K562 (cell line): ENCODE results near the gene POLR2J. TPM values are rescaled to one million over a fixed set of nuclear protein-coding genes. Genes with fewer than 3 reads are reported as not detected.

ENCODE experiments used
- CREBBP ChIP-seq: IDR thresholded peaks from one replicate; pipeline ENCODE4 v1.6.1; 2012; ENCODE audit warnings: low read depth, mild to moderate bottlenecking, control low read depth, inconsistent platforms, low read length
- MIER1 ChIP-seq: fragments of 450-650 bp; IDR thresholded peaks from 2 replicates; pipeline ENCODE4 v1.6.1; 2016; ENCODE audit warnings: antibody characterized with exemption, mild to moderate bottlenecking, low read depth
- ZNF121 ChIP-seq: sonication (generic); formaldehyde crosslinking; conservative IDR thresholded peaks from 2 replicates; pipeline ENCODE4 v1.8.0; 2022; ENCODE audit warnings: missing genetic modification reagents
- ZNF766 ChIP-seq: fragments of 200-800 bp; sonication (Bioruptor generic); conservative IDR thresholded peaks from 2 replicates; pipeline ENCODE4 v1.6.1; 2016; ENCODE audit warnings: missing genetic modification characterization, missing compliant biosample characterization
- polyA plus RNA-seq, 8 experiments: library from polyadenylated mRNA; depleted of rRNA in 4 of 8; stranded (reverse) in 5 of 8; unstranded in 3 of 8; fragments of >200 nt; fragmentation: Nextera tagmentation in 2 of 8; fragmentation: Illumina TruSeq in 1 of 8; extraction: Ambion mirVana in 2 of 8; extraction: Trizol in 1 of 8; gene quantifications; 2 replicates each; pipeline versions ENCODE4 v1.2.1 to v1.2.3, GENCODE V29; 2011 to 2014; ENCODE audit warnings: inconsistent platforms in 1 of 8, missing spikeins in 1 of 8
- total RNA-seq, 7 experiments: library from RNA; depleted of rRNA in 6 of 7; stranded (reverse); fragments of >200 nt in 6 of 7; fragmentation: Illumina TruSeq in 2 of 7; extraction: Trizol in 2 of 7; gene quantifications; 2 replicates each; pipeline versions ENCODE4 v1.2.1 to v1.2.3, GENCODE V29; 2011 to 2021; ENCODE audit warnings: low replicate concordance in 1 of 7
- TF ChIP-seq, protein P1 (sequence below): sonication (generic); formaldehyde crosslinking; IDR thresholded peaks from 2 replicates; pipeline ENCODE4 v1.8.0; 2023; ENCODE audit warnings: missing genetic modification reagents, mild to moderate bottlenecking, borderline replicate concordance
- TF ChIP-seq, protein P2 (sequence below): sonication (generic); formaldehyde crosslinking; IDR thresholded peaks from 2 replicates; pipeline ENCODE4 v1.8.0; 2022; ENCODE audit warnings: mild to moderate bottlenecking, missing genetic modification reagents, borderline replicate concordance

The POLR2J gene
- total and polyA plus RNA-seq, 9 of the 15 experiments (the other 6 are each of a cell fraction or from before 2014, with no cell fraction given) = 32.3 to 220 (median 113) TPM

DNA sequence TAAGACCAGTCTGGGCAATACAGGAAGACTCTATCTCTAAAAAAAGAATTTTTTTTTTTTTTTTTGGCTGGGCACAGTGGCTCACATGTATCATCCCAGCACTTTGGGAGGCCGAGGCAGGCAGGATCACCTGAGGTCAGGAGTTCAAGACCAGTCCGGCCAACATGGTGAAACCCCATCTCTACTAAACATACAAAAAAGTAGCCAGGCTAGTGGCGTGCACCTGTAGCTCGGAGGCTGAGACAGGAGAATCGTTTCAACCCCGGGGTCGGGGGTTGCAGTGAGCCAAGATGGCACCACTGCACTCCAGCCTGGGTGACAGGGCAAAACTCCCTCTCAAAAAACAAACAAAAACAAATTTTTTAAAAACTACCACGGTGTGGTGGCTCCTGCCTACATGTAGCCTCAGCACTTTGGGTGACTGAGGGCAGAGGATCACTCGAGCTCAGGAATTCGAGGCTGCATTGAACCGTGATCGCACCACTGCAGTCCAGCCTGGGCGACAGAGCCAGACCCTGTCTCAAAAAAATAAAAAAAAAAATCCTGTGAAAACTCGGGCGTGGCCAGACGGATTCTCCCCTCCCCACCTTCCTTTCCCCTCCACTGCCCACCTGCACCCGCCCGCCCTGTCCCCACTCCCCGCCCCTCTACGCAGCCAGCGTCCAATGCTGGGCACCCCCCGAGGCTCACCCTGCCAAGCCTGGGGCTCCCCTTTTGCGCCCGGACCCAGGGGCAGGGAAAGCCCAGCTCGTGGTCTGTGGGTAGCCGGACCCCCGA lies 46.1 kb downstream of the POLR2J start (continued):
- TF ChIP-seq, protein P1, sequence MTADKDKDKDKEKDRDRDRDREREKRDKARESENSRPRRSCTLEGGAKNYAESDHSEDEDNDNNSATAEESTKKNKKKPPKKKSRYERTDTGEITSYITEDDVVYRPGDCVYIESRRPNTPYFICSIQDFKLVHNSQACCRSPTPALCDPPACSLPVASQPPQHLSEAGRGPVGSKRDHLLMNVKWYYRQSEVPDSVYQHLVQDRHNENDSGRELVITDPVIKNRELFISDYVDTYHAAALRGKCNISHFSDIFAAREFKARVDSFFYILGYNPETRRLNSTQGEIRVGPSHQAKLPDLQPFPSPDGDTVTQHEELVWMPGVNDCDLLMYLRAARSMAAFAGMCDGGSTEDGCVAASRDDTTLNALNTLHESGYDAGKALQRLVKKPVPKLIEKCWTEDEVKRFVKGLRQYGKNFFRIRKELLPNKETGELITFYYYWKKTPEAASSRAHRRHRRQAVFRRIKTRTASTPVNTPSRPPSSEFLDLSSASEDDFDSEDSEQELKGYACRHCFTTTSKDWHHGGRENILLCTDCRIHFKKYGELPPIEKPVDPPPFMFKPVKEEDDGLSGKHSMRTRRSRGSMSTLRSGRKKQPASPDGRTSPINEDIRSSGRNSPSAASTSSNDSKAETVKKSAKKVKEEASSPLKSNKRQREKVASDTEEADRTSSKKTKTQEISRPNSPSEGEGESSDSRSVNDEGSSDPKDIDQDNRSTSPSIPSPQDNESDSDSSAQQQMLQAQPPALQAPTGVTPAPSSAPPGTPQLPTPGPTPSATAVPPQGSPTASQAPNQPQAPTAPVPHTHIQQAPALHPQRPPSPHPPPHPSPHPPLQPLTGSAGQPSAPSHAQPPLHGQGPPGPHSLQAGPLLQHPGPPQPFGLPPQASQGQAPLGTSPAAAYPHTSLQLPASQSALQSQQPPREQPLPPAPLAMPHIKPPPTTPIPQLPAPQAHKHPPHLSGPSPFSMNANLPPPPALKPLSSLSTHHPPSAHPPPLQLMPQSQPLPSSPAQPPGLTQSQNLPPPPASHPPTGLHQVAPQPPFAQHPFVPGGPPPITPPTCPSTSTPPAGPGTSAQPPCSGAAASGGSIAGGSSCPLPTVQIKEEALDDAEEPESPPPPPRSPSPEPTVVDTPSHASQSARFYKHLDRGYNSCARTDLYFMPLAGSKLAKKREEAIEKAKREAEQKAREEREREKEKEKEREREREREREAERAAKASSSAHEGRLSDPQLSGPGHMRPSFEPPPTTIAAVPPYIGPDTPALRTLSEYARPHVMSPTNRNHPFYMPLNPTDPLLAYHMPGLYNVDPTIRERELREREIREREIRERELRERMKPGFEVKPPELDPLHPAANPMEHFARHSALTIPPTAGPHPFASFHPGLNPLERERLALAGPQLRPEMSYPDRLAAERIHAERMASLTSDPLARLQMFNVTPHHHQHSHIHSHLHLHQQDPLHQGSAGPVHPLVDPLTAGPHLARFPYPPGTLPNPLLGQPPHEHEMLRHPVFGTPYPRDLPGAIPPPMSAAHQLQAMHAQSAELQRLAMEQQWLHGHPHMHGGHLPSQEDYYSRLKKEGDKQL (CRISPR knock-in tag) = no peak
- TF ChIP-seq ZNF121 (CRISPR knock-in tag) (peak; percentile 67), ZNF766 (CRISPR knock-in tag) (0 out of 2 replicates have a peak, but pooled peaks have one; percentile 29), MIER1 (no peak), CREBBP (no peak)
- TF ChIP-seq, protein P2, sequence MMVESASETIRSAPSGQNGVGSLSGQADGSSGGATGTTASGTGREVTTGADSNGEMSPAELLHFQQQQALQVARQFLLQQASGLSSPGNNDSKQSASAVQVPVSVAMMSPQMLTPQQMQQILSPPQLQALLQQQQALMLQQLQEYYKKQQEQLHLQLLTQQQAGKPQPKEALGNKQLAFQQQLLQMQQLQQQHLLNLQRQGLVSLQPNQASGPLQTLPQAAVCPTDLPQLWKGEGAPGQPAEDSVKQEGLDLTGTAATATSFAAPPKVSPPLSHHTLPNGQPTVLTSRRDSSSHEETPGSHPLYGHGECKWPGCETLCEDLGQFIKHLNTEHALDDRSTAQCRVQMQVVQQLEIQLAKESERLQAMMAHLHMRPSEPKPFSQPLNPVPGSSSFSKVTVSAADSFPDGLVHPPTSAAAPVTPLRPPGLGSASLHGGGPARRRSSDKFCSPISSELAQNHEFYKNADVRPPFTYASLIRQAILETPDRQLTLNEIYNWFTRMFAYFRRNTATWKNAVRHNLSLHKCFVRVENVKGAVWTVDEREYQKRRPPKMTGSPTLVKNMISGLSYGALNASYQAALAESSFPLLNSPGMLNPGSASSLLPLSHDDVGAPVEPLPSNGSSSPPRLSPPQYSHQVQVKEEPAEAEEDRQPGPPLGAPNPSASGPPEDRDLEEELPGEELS (CRISPR knock-in tag) = no peak
- TF ChIP-seq, all 486 proteins: peak for 5
